ENCODE measurements around the gene FA2H.
"Not testable (repeated sequence)": the region's sequence is repeated elsewhere in the genome, so short reads cannot be mapped to it uniquely, and the experiment has no call there.

FA2H gene

GRCh38 chr16:74729783-74730683 lies 44.6 kb downstream of the FA2H start:
- no peak for DNase-seq (ENCODE audit: extremely low read depth, low read depth)
- no peak for TF ChIP-seq CTCF (IDR thresholded peaks at IDR 0.05; ENCODE audit: low read depth, low read length)

GRCh38 chr16:74727903-74728302 lies 46.7 kb downstream of the FA2H start:
- no peak for TF ChIP-seq CTCF (IDR thresholded peaks at IDR 0.05; ENCODE audit: low read depth, low read length)

GRCh38 chr16:74726716-74727115 lies 47.9 kb downstream of the FA2H start:
- TF ChIP-seq CTCF (IDR thresholded peaks at IDR 0.05; ENCODE audit: low read depth, low read length): peak; percentile 18
- DNase-seq (ENCODE audit: extremely low read depth, low read depth): no peak

More at GRCh38 chr16:74727903-74728302, 46.7 kb downstream of the FA2H start:
- no peak for DNase-seq (ENCODE audit: extremely low read depth, low read depth)

GRCh38 chr16:74725651-74726455 lies 48.8 kb downstream of the FA2H start:
- TF ChIP-seq CTCF (IDR thresholded peaks at IDR 0.05; ENCODE audit: low read depth, low read length): no peak
- no peak for DNase-seq (ENCODE audit: extremely low read depth, low read depth)

- TF ChIP-seq CTCF (IDR thresholded peaks at IDR 0.05; ENCODE audit: low read depth, low read length): peak; percentile 8
- DNase-seq (ENCODE audit: extremely low read depth, low read depth): no peak
Measured at GRCh38 chr16:74724820-74725549, 49.6 kb downstream of the FA2H start.

GRCh38 chr16:74723256-74723655 lies 51.4 kb downstream of the FA2H start:
- no peak for DNase-seq (ENCODE audit: extremely low read depth, low read depth)
- TF ChIP-seq CTCF (IDR thresholded peaks at IDR 0.05; ENCODE audit: low read depth, low read length): no peak

GRCh38 chr16:74722156-74722555 lies 52.5 kb downstream of the FA2H start:
- not testable (repeated sequence) for DNase-seq (ENCODE audit: extremely low read depth, low read depth)
